Uterus (tissue), 2 donors: ENCODE results near the gene LYST.

Source experiments
- POLR2A ChIP-seq, 2 donors: fragments of 450-650 bp; IDR thresholded peaks; one replicate each; pipeline ENCODE4 v1.6.1; 2016; ENCODE audit warnings: antibody characterized with exemption in 2 of 2, mild to moderate bottlenecking in 1 of 2, moderate library complexity in 1 of 2
- TF ChIP-seq, protein P1 (sequence below), 4 experiments: fragments of 200-600 bp in 2 of 4; fragments of 450-650 bp in 2 of 4; sonication (generic) in 2 of 4; IDR thresholded peaks; one replicate each; pipeline ENCODE4 v1.5.1; 2016 to 2019; ENCODE audit warnings: antibody characterized with exemption in 4 of 4, mild to moderate bottlenecking in 2 of 4, moderate library complexity in 1 of 4

DNA sequence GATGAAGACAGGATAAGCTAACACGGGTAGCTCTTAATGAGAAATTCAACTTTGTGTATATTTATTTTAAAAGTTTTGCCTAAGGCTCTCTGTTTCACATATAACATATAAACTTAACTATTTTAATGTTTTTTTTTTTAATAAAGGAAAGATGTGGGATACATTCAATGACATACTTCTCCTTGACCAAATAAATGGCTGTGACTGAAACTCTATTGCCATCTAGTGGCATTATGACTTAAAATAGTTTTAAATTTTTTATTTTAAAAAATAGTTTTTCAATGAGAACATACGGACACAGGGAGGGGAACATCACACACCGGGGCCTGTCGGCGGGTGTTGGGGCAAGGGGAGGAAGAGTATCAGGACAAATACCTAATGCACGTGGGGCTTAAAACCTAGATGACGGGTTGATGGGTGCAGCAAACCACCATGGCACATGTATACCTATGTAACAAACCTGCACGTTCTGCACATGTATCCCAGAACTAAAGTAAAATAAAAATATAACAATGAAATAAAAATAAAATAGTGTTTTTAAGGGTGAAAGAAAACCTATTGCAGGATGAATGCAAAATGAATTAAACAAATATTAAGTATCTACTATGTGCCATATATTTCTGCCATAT lies 83.4 kb downstream of the LYST start:
- TF ChIP-seq, protein P1, sequence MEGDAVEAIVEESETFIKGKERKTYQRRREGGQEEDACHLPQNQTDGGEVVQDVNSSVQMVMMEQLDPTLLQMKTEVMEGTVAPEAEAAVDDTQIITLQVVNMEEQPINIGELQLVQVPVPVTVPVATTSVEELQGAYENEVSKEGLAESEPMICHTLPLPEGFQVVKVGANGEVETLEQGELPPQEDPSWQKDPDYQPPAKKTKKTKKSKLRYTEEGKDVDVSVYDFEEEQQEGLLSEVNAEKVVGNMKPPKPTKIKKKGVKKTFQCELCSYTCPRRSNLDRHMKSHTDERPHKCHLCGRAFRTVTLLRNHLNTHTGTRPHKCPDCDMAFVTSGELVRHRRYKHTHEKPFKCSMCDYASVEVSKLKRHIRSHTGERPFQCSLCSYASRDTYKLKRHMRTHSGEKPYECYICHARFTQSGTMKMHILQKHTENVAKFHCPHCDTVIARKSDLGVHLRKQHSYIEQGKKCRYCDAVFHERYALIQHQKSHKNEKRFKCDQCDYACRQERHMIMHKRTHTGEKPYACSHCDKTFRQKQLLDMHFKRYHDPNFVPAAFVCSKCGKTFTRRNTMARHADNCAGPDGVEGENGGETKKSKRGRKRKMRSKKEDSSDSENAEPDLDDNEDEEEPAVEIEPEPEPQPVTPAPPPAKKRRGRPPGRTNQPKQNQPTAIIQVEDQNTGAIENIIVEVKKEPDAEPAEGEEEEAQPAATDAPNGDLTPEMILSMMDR (IDR thresholded peaks at IDR 0.05), result peak in 2 of 4 experiments; percentile 34 to 50
- no peak for TF ChIP-seq POLR2A (IDR thresholded peaks at IDR 0.05)
